Stimulated activated CD4-positive, alpha-beta T cell treated with anti-CD3 and anti-CD28 coated beads, Interleukin-4, amount 100 ng/mL, for 1 hour (primary cell): ENCODE measurements around the gene OSBPL7.

Experiments
- DNase-seq: peaks from one replicate; pipeline ENCODE4 v3.0.0-alpha.2; 2020

The OSBPL7 gene

GRCh38 chr17:47821424-47822391 lies at the start of gene OSBPL7:
Gene OSBPL7, minus strand, starts transcription at chr17:47821794. Its CDS starts 1,516 bp downstream, at chr17:47820278.
- DNase-seq: peak; percentile 66

GRCh38 chr17:47871048-47871447 lies 49.5 kb upstream of the OSBPL7 start:
- no peak for DNase-seq

- no peak for DNase-seq
Measured at GRCh38 chr17:47870056-47870455, 48.5 kb upstream of the OSBPL7 start.

GRCh38 chr17:47869114-47869513 lies 47.5 kb upstream of the OSBPL7 start:
- no peak for DNase-seq

- DNase-seq: no peak
Measured at GRCh38 chr17:47867813-47868533, 46.4 kb upstream of the OSBPL7 start.

- no peak for DNase-seq
Measured at GRCh38 chr17:47866941-47867340, 45.3 kb upstream of the OSBPL7 start.

- no peak for DNase-seq
Measured at GRCh38 chr17:47864791-47865216, 43.2 kb upstream of the OSBPL7 start.

GRCh38 chr17:47862621-47863440 lies 41.2 kb upstream of the OSBPL7 start:
- DNase-seq: no peak

- no peak for DNase-seq
Measured at GRCh38 chr17:47860386-47860785, 38.8 kb upstream of the OSBPL7 start.

GRCh38 chr17:47857551-47858455 lies 36.2 kb upstream of the OSBPL7 start:
- no peak for DNase-seq

GRCh38 chr17:47856830-47857229 lies 35.2 kb upstream of the OSBPL7 start:
- no peak for DNase-seq

- DNase-seq: no peak
Measured at GRCh38 chr17:47855737-47856136, 34.1 kb upstream of the OSBPL7 start.

- no peak for DNase-seq
Measured at GRCh38 chr17:47853616-47854015, 32.0 kb upstream of the OSBPL7 start.

GRCh38 chr17:47852113-47852949 lies 30.7 kb upstream of the OSBPL7 start:
- DNase-seq: no peak

- no peak for DNase-seq
Measured at GRCh38 chr17:47851764-47852112, 30.1 kb upstream of the OSBPL7 start.

GRCh38 chr17:47850692-47851573 lies 29.3 kb upstream of the OSBPL7 start, which contains the start of gene SP6:
Gene SP6, minus strand, starts transcription at chr17:47851163. Its CDS starts 2,734 bp downstream, at chr17:47848429.
- peak; percentile 75 for DNase-seq

GRCh38 chr17:47850373-47850691 lies 28.7 kb upstream of the OSBPL7 start:
- no peak for DNase-seq

GRCh38 chr17:47848198-47848513 lies 26.6 kb upstream of the OSBPL7 start:
- DNase-seq: no peak

- peak; percentile 26 for DNase-seq
Measured at GRCh38 chr17:47847341-47848197, 26.0 kb upstream of the OSBPL7 start.
